DMS114 treated with DMSO at 0.1 percent for 48 hours (cell line): ENCODE data around the gene PRPSAP1.

Experiments
- DNase-seq: peaks from one replicate; lab custom pipeline; 2025; ENCODE audit not compliant: unreplicated experiment; lab: John Stamatoyannopoulos, UW

Gene PRPSAP1

GRCh38 chr17:76267051-76267576, 86.6 kb downstream of the PRPSAP1 start:
- DNase-seq, result no peak

- no peak for DNase-seq
Observed at GRCh38 chr17:76266244-76266938, 87.3 kb downstream of the PRPSAP1 start.

- no peak for DNase-seq
Observed at GRCh38 chr17:76265624-76266243, 88.0 kb downstream of the PRPSAP1 start.

- peak; percentile 94 for DNase-seq
Observed at GRCh38 chr17:76264755-76265623, 88.7 kb downstream of the PRPSAP1 start, which contains the start of gene UBALD2. Gene UBALD2, plus strand, starts transcription at chr17:76265348. Its CDS starts 158 bp downstream, at chr17:76265506.

- no peak for DNase-seq
Observed at GRCh38 chr17:76264425-76264754, 89.3 kb downstream of the PRPSAP1 start.

GRCh38 chr17:76263896-76264295, 89.8 kb downstream of the PRPSAP1 start:
- no peak for DNase-seq

GRCh38 chr17:76262732-76263344, 90.9 kb downstream of the PRPSAP1 start:
- DNase-seq, result no peak

GRCh38 chr17:76261421-76262215, 92.1 kb downstream of the PRPSAP1 start:
- DNase-seq, result no peak

GRCh38 chr17:76260669-76261068, 93.0 kb downstream of the PRPSAP1 start:
- DNase-seq, result no peak

- no peak for DNase-seq
Observed at GRCh38 chr17:76260220-76260619, 93.5 kb downstream of the PRPSAP1 start.
